AG04449 (cell line): ENCODE data around the gene KCTD15.

ENCODE experiments used
- CTCF ChIA-PET: fragments of 350-600 bp; formaldehyde crosslinking; extraction: SDS; loops from one replicate; lab custom pipeline; 2021; ENCODE audit warnings: antibody characterized with exemption; lab: Yijun Ruan, JAX
- POLR2A ChIA-PET: fragments of 400-600, 350-600 bp; formaldehyde crosslinking; extraction: SDS; loops from one replicate; lab custom pipeline; 2020; ENCODE audit warnings: antibody characterized with exemption, inconsistent platforms; lab: Yijun Ruan, JAX
- DNase-seq: peaks from one replicate; pipeline ENCODE4 v3.0.0-alpha.2; 2010; ENCODE audit warnings: low read depth, low spot score
- H3K4me3 ChIP-seq: 2 replicates; pipeline ENCODE4 v1.5.1; 2011; ENCODE audit warnings: low read depth, mild to moderate bottlenecking, control low read depth, low read length
- TF ChIP-seq, protein P1 (sequence below): IDR thresholded peaks from one replicate; pipeline ENCODE4 v1.5.1; 2011; ENCODE audit warnings: mild to moderate bottlenecking, moderate library complexity, low read length, control low read depth, inconsistent platforms; ENCODE audit not compliant: insufficient read depth; ENCODE audit errors: missing control alignments

KCTD15 gene

GRCh38 chr19:33804021-33804799, 7.5 kb downstream of the KCTD15 start:
- POLR2A ChIA-PET = interaction anchor here (1.2 kb wide), 1 partner anchor 8 kb away, joined by 3 read pairs; the partner anchor contains the start of gene KCTD15
- no peak for DNase-seq
- CTCF ChIA-PET = interaction anchor here (1.4 to 4.4 kb wide), 4 partner anchors 10 to 398 kb away, joined by 3 to 23 read pairs (median 6); no protein-coding TSS in a partner anchor
- no peak overlapping the region for H3K4me3 ChIP-seq
- TF ChIP-seq, protein P1, sequence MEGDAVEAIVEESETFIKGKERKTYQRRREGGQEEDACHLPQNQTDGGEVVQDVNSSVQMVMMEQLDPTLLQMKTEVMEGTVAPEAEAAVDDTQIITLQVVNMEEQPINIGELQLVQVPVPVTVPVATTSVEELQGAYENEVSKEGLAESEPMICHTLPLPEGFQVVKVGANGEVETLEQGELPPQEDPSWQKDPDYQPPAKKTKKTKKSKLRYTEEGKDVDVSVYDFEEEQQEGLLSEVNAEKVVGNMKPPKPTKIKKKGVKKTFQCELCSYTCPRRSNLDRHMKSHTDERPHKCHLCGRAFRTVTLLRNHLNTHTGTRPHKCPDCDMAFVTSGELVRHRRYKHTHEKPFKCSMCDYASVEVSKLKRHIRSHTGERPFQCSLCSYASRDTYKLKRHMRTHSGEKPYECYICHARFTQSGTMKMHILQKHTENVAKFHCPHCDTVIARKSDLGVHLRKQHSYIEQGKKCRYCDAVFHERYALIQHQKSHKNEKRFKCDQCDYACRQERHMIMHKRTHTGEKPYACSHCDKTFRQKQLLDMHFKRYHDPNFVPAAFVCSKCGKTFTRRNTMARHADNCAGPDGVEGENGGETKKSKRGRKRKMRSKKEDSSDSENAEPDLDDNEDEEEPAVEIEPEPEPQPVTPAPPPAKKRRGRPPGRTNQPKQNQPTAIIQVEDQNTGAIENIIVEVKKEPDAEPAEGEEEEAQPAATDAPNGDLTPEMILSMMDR = no peak

GRCh38 chr19:33805313-33805712, 8.6 kb downstream of the KCTD15 start:
- CTCF ChIA-PET = interaction anchor here (1.4 to 4.4 kb wide), 4 partner anchors 11 to 399 kb away, joined by 3 to 23 read pairs (median 6); no protein-coding TSS in a partner anchor
- no peak for DNase-seq
- no peak overlapping the region for H3K4me3 ChIP-seq
- TF ChIP-seq, protein P1 = no peak
- POLR2A ChIA-PET = interaction anchor here (1.2 kb wide), 1 partner anchor 9 kb away, joined by 3 read pairs; the partner anchor contains the start of gene KCTD15

GRCh38 chr19:33805840-33806433, 9.3 kb downstream of the KCTD15 start:
- no peak for DNase-seq
- ChIA-PET POLR2A (interaction anchor here (1.2 kb wide), 1 partner anchor 9 kb away, joined by 3 read pairs; the partner anchor contains the start of gene KCTD15), CTCF (interaction anchor here (2.0 to 4.4 kb wide), 2 partner anchors 12 to 28 kb away, joined by 8 to 23 read pairs; no protein-coding TSS in a partner anchor)

GRCh38 chr19:33806434-33806881, 9.8 kb downstream of the KCTD15 start:
- TF ChIP-seq, protein P1 = no peak
- ChIA-PET CTCF (interaction anchor here (0.5 to 4.4 kb wide), 2 partner anchors 12 to 570 kb away, joined by 3 to 23 read pairs; no protein-coding TSS in a partner anchor), POLR2A (no interaction called here)

More at GRCh38 chr19:33805840-33806433, 9.3 kb downstream of the KCTD15 start:
- TF ChIP-seq, protein P1 = no peak
- no peak overlapping the region for H3K4me3 ChIP-seq

GRCh38 chr19:33808399-33808798, 11.7 kb downstream of the KCTD15 start:
- POLR2A ChIA-PET = no interaction called here
- CTCF ChIA-PET = interaction anchor here (1.8 kb wide), 1 partner anchor 10 kb away, joined by 6 read pairs; no protein-coding TSS in a partner anchor
- TF ChIP-seq, protein P1 = no peak
- DNase-seq = no peak
- no peak overlapping the region for H3K4me3 ChIP-seq

More at GRCh38 chr19:33806434-33806881, 9.8 kb downstream of the KCTD15 start:
- no peak overlapping the region for H3K4me3 ChIP-seq
- DNase-seq = no peak

- POLR2A ChIA-PET = no interaction called here
- H3K4me3 ChIP-seq = no peak overlapping the region
- TF ChIP-seq, protein P1 = no peak
- DNase-seq = no peak
- CTCF ChIA-PET = interaction anchor here (1.8 kb wide), 1 partner anchor 9 kb away, joined by 6 read pairs; no protein-coding TSS in a partner anchor
Measured at GRCh38 chr19:33809960-33810359, 13.3 kb downstream of the KCTD15 start.
